ENCODE results near the gene TACC2.

GRCh38 chr10:122252805-122253204, 263.8 kb downstream of the TACC2 start:
- TF ChIP-seq POLR2A (IDR thresholded peaks at IDR 0.05; ENCODE audit: low read length) (no peak), GATA1 (IDR thresholded peaks at IDR 0.05; ENCODE audit: low read depth, low read length) (no peak)
